ENCODE results near the gene OLA1.

OLA1 gene

DNA sequence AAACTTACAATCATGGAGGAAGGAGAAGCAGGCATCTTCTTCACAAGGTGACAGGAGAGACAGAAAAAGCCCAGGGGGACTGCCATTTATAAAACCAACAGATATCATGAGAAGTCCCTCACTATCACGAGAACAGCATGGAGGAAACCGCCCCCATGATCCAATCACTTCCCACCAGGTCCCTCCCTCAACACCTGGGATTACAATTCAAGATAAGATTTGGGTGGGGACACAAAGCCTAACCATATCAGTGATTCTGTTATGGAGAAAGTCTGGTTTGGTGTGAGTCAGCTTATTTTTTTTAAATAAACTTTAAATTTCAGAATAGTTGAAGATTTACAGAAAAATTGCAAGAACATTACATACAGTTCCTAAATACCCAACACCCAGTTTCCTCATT is 198.4 kb downstream of the OLA1 start:
- TF ChIP-seq, protein P1, sequence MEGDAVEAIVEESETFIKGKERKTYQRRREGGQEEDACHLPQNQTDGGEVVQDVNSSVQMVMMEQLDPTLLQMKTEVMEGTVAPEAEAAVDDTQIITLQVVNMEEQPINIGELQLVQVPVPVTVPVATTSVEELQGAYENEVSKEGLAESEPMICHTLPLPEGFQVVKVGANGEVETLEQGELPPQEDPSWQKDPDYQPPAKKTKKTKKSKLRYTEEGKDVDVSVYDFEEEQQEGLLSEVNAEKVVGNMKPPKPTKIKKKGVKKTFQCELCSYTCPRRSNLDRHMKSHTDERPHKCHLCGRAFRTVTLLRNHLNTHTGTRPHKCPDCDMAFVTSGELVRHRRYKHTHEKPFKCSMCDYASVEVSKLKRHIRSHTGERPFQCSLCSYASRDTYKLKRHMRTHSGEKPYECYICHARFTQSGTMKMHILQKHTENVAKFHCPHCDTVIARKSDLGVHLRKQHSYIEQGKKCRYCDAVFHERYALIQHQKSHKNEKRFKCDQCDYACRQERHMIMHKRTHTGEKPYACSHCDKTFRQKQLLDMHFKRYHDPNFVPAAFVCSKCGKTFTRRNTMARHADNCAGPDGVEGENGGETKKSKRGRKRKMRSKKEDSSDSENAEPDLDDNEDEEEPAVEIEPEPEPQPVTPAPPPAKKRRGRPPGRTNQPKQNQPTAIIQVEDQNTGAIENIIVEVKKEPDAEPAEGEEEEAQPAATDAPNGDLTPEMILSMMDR (IDR thresholded peaks at IDR 0.05; ENCODE audit: low read depth, low read length, missing control alignments): no peak
- H3K4me3 ChIP-seq (ENCODE audit: low read depth, low read length): no peak overlapping the region
- in situ Hi-C loops (cut with HindIII; ENCODE audit: low sequenced_read_pairs): loop anchor here (25.0 kb wide), 1 partner anchor 488 kb away; no protein-coding TSS in a partner anchor
- no peak for DNase-seq (ENCODE audit: low read depth)

DNA sequence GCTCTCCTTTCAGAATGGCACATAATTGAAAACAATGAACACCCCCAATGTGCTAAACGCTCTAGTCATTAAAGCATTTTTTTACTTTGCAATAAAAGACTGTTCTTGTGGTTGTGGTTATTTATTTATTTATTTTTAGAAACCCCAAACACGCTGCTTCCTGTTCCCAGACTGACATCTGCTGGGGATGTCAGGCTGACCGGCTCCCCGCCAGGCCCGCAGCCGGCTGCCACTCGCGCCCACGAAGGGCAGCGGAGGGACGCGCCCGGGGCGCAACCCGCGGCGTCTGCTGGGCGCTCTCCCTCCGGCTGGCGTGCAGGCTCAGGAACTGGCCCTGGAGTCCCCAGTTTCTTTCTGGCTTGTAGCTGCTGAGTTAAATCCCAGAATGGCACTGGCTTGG is 200.1 kb downstream of the OLA1 start:
- H3K4me3 ChIP-seq (ENCODE audit: low read depth, low read length): no peak overlapping the region
- TF ChIP-seq, protein P1 (IDR thresholded peaks at IDR 0.05; ENCODE audit: low read depth, low read length, missing control alignments): no peak
- DNase-seq (ENCODE audit: low read depth): no peak
- in situ Hi-C loops (cut with HindIII; ENCODE audit: low sequenced_read_pairs): loop anchor here (25.0 kb wide), 1 partner anchor 486 kb away; no protein-coding TSS in a partner anchor

DNA sequence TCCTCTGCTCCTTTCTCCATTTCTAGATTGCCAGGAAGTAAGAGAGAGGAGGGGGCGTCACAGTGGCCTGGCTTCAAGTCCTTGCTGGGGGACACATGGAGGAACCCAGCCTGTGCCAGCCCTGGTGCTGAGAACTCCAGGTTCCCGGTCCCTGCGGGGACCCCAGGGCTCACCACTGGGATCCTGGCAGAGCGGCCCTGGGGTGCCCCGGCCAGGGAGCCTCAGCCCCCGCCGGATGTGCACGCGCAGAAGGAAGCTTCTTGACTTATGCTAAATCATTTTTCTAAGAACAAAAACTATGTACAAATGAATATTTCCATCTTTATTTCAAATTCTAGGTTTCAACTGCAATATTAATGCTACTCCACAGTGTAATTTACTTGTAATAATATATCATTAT is 200.6 kb downstream of the OLA1 start:
- H3K4me3 ChIP-seq (ENCODE audit: low read depth, low read length): no peak overlapping the region
- no peak for DNase-seq (ENCODE audit: low read depth)
- TF ChIP-seq, protein P1 (IDR thresholded peaks at IDR 0.05; ENCODE audit: low read depth, low read length, missing control alignments): no peak
- in situ Hi-C loops (cut with HindIII; ENCODE audit: low sequenced_read_pairs): loop anchor here (25.0 kb wide), 1 partner anchor 485 kb away; no protein-coding TSS in a partner anchor

DNA sequence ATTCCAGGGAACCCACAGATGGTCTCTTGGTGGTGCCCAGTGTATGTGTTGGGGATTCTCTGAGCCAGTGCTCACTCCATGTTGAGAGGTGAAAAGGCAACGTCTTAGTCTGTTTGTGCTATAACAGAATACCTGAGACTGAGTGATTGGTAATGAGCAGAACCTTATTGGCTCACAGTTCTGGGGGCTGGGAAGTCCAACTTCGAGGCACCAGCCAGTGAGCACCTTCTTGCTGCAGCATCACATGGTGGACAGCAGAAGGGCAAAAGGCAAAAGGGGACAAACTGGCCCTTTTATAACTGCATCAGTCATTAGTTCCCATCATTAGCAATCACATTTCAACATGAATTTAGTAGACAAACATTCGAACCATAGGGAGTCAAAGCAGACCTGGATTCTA is 202.2 kb downstream of the OLA1 start:
- TF ChIP-seq, protein P1 (IDR thresholded peaks at IDR 0.05; ENCODE audit: low read depth, low read length, missing control alignments): no peak
- no peak for DNase-seq (ENCODE audit: low read depth)
- in situ Hi-C loops (cut with HindIII; ENCODE audit: low sequenced_read_pairs): loop anchor here (25.0 kb wide), 1 partner anchor 484 kb away; no protein-coding TSS in a partner anchor
- no peak overlapping the region for H3K4me3 ChIP-seq (ENCODE audit: low read depth, low read length)

DNA sequence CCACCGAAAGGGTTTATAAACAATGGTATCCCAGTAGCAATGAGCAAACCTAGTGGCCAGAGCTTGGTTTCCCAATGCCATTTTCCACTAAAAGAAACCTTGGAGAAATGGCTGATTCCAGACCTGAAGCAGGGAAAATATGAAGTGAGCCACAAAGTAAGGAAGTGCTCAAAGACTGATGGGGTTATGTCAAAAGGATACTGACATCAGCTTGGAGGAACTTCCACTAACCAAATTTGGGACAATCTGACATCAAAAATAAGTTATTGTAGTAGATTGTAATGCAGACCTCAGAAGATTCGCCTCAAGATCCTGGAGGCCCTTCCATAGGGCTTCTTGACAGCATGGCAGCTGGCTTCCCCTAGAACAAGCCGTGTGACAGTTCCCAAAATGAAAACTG is 203.8 kb downstream of the OLA1 start:
- TF ChIP-seq, protein P1 (IDR thresholded peaks at IDR 0.05; ENCODE audit: low read depth, low read length, missing control alignments): no peak
- H3K4me3 ChIP-seq (ENCODE audit: low read depth, low read length): no peak overlapping the region
- in situ Hi-C loops (cut with HindIII; ENCODE audit: low sequenced_read_pairs): loop anchor here (25.0 kb wide), 1 partner anchor 482 kb away; no protein-coding TSS in a partner anchor
- no peak for DNase-seq (ENCODE audit: low read depth)

DNA sequence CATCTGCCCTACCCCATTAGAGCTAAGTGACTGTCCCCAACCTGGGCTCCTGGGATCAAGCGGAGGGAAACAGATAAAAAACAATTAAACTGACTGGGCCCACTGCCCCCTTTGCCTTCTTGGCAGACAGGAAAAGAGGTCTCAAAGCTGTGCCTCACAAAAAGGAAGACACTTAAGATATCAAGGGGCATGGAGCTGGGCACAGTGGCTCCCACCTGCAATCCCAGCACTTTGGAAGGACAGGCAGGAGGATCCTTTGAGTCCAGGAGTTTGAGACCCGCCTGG is 208.0 kb downstream of the OLA1 start:
- in situ Hi-C loops (cut with HindIII; ENCODE audit: low sequenced_read_pairs): loop anchor here (25.0 kb wide), 1 partner anchor 478 kb away; no protein-coding TSS in a partner anchor
- H3K4me3 ChIP-seq (ENCODE audit: low read depth, low read length): no peak overlapping the region
- DNase-seq (ENCODE audit: low read depth): no peak
- TF ChIP-seq, protein P1 (IDR thresholded peaks at IDR 0.05; ENCODE audit: low read depth, low read length, missing control alignments): no peak
